ENCODE measurements around the gene NRIP1.

The NRIP1 gene

GRCh38 chr21:15064576-15065391 lies at the start of gene NRIP1:
NRIP1 (minus strand) TSS chr21:15065000; CDS start chr21:14968192, 96,808 bp downstream.
- DNase-seq: peak; percentile 89 to 93

DNA sequence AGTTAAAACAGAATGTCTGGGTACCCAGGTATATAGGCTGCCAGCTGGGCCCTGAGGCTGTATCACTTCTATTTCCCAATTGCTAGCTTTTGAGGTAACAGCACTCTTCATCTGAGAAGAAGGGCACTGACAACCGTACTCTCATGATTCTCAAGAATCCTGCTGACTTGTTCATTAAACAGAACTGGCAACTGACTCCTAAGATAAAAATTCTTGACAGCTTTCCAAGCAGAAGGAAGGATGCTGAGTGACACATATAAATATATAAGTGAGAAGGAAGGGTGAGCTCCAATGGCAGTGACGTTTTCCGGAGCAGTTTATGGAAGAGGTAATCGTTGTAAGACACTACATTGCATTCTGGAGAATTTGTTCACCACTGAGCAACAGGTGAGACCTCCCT lies 48.1 kb upstream of the NRIP1 start:
- no peak for DNase-seq

GRCh38 chr21:15108801-15109200 lies 44.0 kb upstream of the NRIP1 start:
- DNase-seq: no peak

GRCh38 chr21:15104470-15104869 lies 39.7 kb upstream of the NRIP1 start:
- DNase-seq: no peak

DNA sequence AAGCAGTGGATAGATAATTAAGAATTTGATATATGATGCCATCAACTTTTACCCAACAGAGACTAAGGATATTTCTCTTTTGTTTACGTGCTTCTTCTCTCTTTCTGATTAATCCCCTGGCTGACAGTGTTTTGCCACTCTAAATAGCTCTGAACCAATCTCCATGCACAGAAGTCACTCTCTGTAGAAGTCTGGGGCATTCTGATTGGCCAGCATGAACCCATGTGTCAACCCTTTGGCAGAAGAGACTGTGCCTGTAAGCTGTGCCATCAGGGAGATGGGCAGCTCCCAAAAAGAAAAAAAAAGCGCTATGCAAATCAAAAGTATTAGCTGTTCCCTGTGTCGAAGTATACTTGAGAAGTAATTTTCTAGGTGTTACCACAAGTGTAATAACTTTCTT lies 34.1 kb upstream of the NRIP1 start:
- no peak for DNase-seq

GRCh38 chr21:15098181-15098580 lies 33.4 kb upstream of the NRIP1 start:
- DNase-seq: no peak

DNA sequence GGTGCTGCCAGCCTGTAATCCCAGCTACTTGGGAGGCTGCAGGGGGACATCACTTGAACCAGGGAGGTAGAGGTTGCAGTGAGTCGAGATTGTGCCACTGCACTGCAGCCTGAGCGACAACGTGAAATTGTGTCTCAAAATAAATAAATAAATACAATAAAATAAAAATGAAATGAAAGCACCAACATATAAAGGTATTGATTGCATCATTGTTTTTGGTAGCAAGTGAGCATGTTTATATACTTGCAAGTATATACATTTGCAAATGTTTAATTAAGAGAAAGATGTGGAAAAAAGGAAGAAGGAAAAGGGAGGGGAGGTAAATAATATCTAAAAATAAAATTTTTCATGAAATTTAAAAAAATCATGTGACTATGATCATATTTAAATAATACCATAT lies 32.8 kb upstream of the NRIP1 start:
- no peak for DNase-seq

GRCh38 chr21:15096146-15096545 lies 31.3 kb upstream of the NRIP1 start:
- DNase-seq: no peak

DNA sequence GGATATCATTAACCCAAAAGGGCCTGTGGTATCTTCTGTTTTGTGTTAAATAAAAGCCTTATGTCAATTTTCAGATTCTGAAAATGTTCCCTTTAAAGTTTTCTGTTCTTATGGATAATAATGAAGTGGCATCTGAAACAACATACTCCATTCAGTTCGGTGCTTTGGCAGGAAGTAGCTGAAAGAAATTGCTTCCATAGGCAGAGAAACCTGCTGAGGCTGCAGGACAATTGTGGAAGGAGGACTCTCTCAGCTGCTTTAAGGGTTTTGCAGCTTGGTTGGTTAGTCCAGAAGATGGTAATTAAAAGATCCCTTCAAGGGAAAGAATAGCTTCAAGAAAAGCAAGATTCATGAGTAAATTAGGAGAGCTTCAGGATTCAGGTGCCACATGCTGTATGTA lies 30.5 kb upstream of the NRIP1 start:
- DNase-seq: no peak

- DNase-seq: no peak
These were observed 29.9 kb upstream of the NRIP1 start for GRCh38 chr21:15094706-15095105.

DNA sequence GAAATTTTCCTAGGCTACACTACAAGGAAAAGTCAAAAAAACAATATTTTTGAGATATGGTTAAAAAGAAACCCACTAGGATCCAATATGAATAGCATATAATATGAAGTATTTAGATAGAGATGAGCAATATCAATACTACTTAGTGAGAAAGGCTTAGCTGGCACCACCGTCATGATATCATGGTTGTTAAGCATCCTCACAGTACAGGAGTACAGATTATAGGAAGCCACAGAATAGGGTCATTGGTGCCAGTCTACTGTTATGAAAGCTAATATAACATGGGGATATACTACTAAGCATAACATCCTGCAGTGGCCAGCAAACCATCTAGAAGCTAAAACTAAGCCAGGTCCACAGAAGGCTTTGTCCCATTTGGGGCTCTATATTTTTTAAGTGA lies 28.4 kb upstream of the NRIP1 start:
- no peak for DNase-seq

GRCh38 chr21:15092745-15093144 lies 27.9 kb upstream of the NRIP1 start:
- no peak for DNase-seq

GRCh38 chr21:15090390-15090789 lies 25.6 kb upstream of the NRIP1 start:
- no peak for DNase-seq

DNA sequence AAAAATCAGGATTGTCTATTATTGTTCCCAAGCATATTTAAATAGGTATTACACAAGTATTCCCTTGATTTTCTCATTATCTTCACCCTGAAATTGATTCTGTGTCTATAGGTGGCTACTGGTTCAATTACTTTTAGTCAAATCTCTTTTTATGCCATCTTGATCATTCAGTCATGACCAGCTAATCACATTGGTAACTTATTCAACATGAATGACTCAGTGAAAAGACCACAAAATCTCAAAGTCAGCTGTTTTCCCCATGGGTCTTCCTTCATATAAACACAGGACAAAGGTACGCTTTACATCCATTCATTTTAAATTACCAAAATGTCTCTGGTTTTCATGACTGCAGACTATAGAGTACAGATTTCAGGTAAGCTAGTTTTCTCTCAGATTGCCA lies 23.7 kb upstream of the NRIP1 start:
- no peak for DNase-seq

DNA sequence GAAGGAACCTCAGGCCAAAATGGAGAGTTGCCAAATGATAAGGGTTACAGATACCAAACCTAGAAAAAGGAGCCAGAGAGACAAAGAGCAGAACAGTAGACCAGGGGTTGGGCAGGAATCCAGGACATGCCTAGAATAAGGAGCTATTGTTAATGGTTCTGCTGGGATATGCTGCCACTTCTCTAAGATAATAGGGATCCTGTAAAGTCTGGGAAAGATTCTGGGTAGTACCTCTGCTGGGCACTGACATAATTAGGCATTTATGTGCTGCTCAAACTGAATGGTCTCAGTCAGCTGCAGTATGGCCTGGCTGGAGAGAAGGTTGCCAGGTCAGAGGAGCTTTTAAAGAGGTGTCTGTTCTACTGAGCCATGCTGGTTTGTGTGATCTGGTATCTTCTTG lies 19.9 kb upstream of the NRIP1 start:
- no peak for DNase-seq

- DNase-seq: no peak
These were observed 15.7 kb upstream of the NRIP1 start for GRCh38 chr21:15080526-15080925.

DNA sequence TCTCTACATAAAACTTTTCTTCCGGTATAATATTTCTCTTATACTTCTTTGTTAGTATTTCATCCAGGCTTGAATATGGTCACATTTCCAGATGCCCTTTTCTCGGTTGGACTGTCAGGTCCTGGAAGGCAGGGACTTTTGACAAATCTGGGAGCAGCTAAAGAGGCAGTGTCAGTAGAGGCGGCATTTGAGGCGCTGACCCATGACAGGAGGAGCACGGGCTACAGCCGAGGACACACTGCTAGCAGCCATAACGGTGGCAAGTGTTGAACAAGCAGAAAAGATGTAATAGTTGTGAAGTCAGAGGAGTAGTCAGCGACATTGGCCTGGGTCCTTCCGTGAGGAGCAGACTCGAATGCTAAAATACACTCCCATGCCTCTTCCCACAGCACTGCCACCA lies 14.5 kb upstream of the NRIP1 start:
- no peak for DNase-seq

- no peak for DNase-seq
These were observed 13.4 kb upstream of the NRIP1 start for GRCh38 chr21:15078180-15078579.

DNA sequence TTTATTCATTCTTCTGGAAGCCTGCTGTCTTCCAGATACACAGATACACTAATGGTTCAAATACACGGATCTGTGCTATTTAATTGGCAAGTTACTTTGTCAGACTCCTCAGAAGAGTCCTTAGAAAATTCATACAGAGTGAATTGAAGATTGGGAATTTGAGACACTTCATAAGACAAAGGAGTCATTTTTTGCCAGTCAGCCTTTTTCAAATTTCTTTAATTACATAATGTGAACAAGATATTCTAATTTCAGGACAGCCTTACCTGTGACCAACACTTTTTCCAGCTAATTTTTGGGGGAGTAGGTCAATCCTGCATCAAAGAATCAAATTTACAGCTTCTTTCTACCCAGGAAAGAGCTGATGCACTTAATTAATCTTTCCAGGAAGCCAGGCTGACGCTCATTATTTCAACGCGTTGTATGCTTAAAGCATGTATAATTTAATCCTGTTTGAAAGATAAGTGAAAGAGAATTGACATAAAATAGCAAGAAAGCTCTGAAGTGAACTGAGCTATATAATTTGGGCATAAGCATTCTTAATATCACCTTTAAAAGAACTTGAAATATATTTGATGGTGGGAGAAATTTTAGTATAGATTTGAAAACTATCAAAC lies 12.8 kb upstream of the NRIP1 start:
- no peak for DNase-seq

DNA sequence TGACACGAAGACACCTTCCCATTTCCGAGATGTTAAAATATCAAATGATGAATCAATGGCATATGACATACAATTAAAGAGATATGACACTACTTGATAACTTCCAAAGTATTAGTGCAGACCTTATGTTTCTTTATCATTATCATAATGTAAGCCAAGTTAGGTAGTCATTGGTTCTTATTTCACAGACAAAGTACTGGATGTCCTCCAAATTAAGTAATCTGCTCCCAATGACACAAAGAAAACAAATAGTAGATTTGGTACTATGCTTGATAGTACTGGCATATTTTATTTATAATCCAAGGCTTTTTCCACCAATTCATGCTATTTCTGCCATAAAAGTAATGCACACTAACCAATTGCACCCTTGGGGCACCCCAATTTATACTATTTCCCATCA lies 11.9 kb upstream of the NRIP1 start:
- DNase-seq: no peak

DNA sequence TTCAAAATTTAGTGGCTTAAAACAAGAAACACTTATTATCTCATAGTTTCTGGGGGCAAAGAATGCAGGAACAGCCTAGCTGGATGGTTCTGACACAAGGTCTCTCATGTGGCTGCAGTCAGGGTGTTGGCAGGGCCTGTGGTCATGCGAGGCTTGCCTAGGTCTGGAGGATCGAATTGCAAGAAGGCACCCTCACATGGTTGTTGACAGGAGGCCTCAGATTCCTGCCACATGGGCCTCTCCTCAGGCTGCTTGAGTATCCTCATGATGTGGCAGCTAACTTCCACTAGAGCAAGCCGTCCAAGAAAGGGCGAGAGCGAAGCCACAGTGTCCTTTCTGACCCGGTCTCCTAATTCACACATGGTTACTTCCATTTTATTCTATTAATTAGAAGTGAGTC lies 6.2 kb upstream of the NRIP1 start:
- DNase-seq: no peak

- DNase-seq: peak in 1 of 2 donors; percentile 39
These were observed 1.3 kb upstream of the NRIP1 start for GRCh38 chr21:15066123-15066575.

DNA sequence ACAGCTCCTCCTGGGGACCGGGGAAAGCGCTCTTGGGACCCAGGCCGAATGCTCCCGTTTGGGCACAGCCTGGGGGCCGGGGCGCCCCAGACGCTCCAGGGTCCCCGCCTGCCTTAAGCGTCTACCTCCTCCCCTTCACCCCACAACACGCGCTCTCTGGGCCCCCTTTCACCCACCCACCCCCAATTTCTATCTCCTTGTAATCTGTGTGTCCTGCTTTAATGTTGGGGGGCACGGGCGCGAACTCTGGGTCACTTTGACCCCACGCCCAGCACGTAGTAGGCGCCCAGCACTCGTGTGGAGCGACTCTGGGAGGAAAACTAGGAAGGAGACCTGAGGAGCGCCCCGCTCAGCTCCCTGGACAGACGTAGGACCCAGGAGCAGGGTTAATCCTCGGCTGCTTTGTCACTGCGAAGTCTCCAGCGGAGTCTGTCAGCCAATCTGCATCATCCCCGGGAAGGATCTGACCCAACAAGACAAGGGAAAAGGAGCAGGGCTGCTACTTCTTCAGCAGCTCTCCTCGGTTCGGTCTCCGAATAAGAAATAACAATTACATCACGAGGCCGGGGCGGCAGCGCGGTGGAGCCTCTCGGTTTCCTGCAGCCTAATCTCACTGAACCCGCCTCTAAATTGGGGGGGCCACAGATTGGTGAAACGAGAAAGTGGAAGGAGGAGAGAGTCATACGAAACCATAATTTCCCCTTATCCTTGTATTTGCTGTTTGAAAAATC lies 757 bp upstream of the NRIP1 start:
- DNase-seq: peak; percentile 65 to 82
